AG09309 (cell line): ENCODE measurements around the gene FAM83C.

Source experiments
- DNase-seq: peaks from one replicate; pipeline ENCODE4 v3.0.0-alpha.2; 2010; ENCODE audit warnings: low read depth
- H3K4me3 ChIP-seq: 2 replicates; pipeline ENCODE4 v1.5.1; 2011; ENCODE audit warnings: mild to moderate bottlenecking, low read depth, low read length, moderate library complexity; ENCODE audit not compliant: control insufficient read depth
- TF ChIP-seq, protein P1 (sequence below): IDR thresholded peaks from 2 replicates; pipeline ENCODE4 v1.5.1; 2011; ENCODE audit warnings: mild to moderate bottlenecking, low read depth, low read length, inconsistent platforms; ENCODE audit not compliant: insufficient read depth, control insufficient read depth; ENCODE audit errors: missing control alignments

The FAM83C gene

DNA sequence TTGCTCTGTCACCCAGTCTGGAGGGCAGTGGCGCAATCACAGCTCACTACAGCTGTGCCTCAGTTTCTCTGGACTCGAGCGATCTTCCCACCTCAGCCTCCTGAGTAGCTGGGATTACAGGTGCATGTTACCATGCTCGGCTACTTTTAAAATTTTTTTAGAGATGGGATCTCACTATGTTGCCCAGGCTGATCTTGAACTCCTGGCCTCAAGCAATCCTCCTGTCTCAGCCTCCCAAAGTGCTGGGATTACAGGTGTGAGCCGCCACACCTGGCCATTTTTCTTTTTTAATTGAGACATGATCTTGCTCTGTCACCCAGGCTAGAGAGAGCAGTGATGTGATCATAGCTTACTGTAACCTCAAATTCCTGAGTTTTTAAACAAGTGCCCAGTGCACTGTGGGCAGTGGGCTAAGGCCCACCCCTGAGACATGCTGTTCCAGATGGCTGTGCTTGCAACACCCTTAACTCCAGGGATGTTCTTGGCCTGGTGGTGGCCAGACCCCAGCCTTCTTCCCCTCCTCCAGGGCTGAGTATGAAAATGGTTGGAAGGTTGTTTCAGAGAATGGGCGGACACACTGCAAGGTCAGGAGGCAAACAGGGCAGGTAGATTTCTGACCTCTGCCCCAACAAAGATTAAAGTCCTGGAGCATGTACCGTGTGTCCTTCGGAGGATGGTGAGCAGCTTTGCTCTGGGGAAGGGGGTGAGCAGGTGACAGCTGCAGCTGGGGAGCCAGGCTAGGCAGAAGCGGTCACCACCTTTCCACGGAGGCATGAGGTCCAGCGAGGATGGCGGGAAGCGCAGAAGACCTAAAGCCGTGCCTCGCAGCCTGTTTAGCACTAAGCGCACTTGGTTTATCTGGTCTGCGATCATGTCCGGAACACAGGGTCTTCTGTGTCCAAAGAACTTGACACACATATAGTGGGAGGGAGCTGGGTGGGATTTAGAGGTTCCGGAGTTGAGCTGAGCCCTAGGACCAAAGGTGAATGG, 1.4 kb upstream of the FAM83C start:
- TF ChIP-seq, protein P1, sequence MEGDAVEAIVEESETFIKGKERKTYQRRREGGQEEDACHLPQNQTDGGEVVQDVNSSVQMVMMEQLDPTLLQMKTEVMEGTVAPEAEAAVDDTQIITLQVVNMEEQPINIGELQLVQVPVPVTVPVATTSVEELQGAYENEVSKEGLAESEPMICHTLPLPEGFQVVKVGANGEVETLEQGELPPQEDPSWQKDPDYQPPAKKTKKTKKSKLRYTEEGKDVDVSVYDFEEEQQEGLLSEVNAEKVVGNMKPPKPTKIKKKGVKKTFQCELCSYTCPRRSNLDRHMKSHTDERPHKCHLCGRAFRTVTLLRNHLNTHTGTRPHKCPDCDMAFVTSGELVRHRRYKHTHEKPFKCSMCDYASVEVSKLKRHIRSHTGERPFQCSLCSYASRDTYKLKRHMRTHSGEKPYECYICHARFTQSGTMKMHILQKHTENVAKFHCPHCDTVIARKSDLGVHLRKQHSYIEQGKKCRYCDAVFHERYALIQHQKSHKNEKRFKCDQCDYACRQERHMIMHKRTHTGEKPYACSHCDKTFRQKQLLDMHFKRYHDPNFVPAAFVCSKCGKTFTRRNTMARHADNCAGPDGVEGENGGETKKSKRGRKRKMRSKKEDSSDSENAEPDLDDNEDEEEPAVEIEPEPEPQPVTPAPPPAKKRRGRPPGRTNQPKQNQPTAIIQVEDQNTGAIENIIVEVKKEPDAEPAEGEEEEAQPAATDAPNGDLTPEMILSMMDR, result no peak
- H3K4me3 ChIP-seq, result no peak overlapping the region
- DNase-seq, result no peak

DNA sequence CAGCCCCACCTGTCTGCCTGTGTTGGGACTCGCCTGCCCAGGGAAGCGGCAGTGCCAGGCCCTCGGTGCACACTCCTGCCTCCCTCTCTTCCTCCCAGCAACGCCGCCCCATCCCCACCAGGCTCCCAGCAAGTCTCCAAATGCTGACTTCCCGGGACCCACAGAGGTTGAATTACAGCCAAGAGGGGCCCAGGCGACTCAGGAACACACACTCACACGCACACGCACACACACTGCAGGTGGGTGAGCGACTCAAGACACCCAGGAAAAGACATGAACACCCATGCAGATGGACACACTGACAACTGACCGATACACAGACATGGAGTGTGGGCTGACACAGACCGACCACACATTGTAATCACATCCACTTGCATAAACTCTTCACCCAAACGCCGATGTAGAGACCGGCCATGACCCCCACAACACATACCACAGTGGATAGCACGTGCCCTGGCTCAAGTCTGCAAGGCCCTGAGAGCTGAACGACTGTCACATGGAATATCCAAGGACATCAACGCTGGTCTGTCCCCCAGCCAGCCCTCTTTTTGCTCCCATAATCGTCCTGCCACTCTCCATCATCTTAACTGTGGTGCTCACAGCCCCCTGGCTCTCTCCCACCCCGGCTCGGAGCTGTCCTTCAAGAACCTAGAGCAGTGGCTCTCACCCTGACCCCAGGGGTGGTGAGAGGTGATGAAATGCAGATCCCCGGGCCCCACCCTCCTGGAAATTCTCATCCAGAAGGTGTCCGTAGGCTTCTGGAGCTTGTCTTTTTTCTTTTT, 470 bp upstream of the FAM83C start:
- TF ChIP-seq, protein P1, result no peak
- no peak overlapping the region for H3K4me3 ChIP-seq
- DNase-seq, result no peak

DNA sequence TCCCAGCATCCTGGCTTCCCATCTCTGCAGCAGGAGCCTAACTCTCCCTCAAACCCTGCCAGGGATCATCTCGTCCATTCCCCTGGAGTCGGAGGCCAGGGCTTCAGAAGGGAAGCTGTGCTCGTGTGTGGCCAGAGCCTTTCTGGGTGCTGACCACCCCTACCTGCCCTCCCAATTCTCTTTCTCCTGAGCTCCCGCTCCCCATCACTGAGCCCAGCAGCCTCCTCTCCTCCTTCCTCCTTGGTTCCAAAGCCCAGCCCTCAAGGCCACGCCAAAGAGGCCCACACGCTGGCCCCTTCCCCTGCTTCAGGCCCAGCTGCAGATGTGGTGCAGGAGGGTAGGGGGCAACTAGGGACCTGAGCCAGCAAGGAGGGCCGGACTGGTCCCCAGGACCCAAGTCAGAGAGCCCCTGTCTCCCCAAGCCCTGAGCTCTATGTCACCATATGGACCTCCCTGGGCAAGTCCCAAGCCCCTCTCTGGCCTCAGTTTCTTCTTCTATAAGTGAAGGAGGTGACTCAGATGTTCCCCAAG, 1.3 kb downstream of the FAM83C start:
- H3K4me3 ChIP-seq, result no peak overlapping the region
- DNase-seq, result no peak
- TF ChIP-seq, protein P1, result no peak

DNA sequence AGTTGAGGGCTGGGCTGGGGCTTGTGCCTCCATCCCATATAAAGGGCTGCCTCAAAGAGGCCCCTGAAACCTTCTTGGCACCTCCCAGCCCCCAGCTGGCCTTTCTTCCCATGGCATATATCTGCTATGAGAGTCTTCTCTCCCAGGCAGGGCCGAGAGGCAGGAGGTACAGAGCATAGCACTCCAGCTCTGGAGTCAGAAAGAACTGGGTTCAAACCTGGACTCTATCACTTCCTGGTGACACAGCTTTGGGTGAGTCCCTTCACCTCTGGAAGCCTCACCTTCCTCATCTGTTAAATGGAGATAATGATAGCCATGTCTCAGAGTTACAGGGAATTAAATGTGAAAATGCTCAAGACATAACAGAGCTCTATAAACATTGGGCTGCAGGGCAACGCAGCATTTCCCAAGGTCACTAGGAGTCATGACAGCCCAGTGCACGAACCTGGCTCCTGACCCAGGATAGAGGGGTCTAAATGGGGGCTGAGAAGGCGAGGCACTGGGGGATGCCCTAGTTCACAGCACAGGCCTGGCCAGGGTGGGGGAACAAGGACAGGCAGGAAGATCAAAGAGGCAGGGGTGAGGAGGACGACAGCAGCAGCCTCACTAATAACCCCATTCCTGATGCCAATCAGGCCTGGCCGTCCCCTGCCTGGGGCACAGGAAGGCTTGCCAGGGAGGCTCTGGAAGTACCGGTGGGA, 1.9 kb downstream of the FAM83C start:
- TF ChIP-seq, protein P1, result no peak
- no peak overlapping the region for H3K4me3 ChIP-seq
- no peak for DNase-seq

GRCh38 chr20:35288325-35289060, 3.7 kb downstream of the FAM83C start:
- H3K4me3 ChIP-seq, result no peak overlapping the region
- DNase-seq, result no peak
- TF ChIP-seq, protein P1, result no peak
